B cell (primary cell): ENCODE results near the gene SCN1A.

Source experiments
- CTCF ChIP-seq: fragments of 200-600 bp; IDR thresholded peaks from one replicate; pipeline ENCODE4 v1.8.0; 2022; ENCODE audit warnings: antibody characterized with exemption, mild to moderate bottlenecking
- EZH2 ChIP-seq: IDR thresholded peaks from 2 replicates; pipeline ENCODE4 v1.6.1; 2012; ENCODE audit warnings: borderline replicate concordance, low read depth, mild to moderate bottlenecking, moderate library complexity, low read length; ENCODE audit not compliant: insufficient read depth, poor library complexity, severe bottlenecking

- no peak for TF ChIP-seq EZH2
- TF ChIP-seq CTCF: no peak
Measured at GRCh38 chr2:166138144-166138543, 10.3 kb upstream of the SCN1A start.
